ENCODE results near the gene HOXC10. TPM values are rescaled to one million over a fixed set of nuclear protein-coding genes. Genes with fewer than 3 reads are reported as not detected.

Gene HOXC10
- total and polyA plus RNA-seq, 2 donors (not counting 3 experiments of a cell fraction or from before 2014, with no cell fraction given) = 0.18 TPM; not detected in 1

- H3K9ac ChIP-seq (replicated peaks; ENCODE audit: extremely low read depth, insufficient read depth, low read length) = no peak overlapping the region
- no peaks in the 10 kb centered on the region for H3K36me3 ChIP-seq (ENCODE audit: control insufficient read depth in 2 of 2, extremely low read depth in 1 of 2, insufficient read depth in 2 of 2, low read length in 2 of 2)
- no peaks in the 10 kb centered on the region for H3K4me1 ChIP-seq (ENCODE audit: control insufficient read depth, extremely low read depth, insufficient read depth, low read length)
- no peak overlapping the region for H3K4me3 ChIP-seq (replicated peaks in 1 of 3; ENCODE audit: insufficient read depth in 1 of 3, low read depth in 1 of 3, low read length in 3 of 3)
- no peak for FAIRE-seq
- H3K4me2 ChIP-seq (ENCODE audit: insufficient read depth, low read length) = no peak overlapping the region
- no peaks in the 10 kb centered on the region for H3K9me3 ChIP-seq (replicated peaks; ENCODE audit: control insufficient read depth, insufficient read depth, low read length)
- no TSS peak for BruUV-seq (replicated peaks)
- no peaks in the 10 kb centered on the region for H4K20me1 ChIP-seq (replicated peaks; ENCODE audit: control insufficient read depth, extremely low read depth, insufficient read depth, low read length)
- peaks cover 89 to 99% of the 10 kb centered on the region in 2 experiments for H3K27me3 ChIP-seq (ENCODE audit: control insufficient read depth in 2 of 2, insufficient read depth in 2 of 2, low read length in 2 of 2)
- no peak for DNase-seq (ENCODE audit: low read depth, low spot score)
- ChIA-PET POLR2A (no interaction called here), CTCF (interaction anchor here (1.2 kb wide), 1 partner anchor 230 kb away, joined by 5 read pairs; no protein-coding TSS in a partner anchor)
- TF ChIP-seq FOS (IDR thresholded peaks at IDR 0.05; ENCODE audit: borderline replicate concordance, insufficient read depth, low read length) (no peak), CTCF (IDR thresholded peaks at IDR 0.05; ENCODE audit: extremely low read depth in 1 of 2, insufficient read depth in 1 of 2, low read depth in 1 of 2, low read length in 2 of 2) (no peak), MYC (IDR thresholded peaks at IDR 0.05; ENCODE audit: low read depth, low read length) (no peak), JUN (IDR thresholded peaks at IDR 0.05; ENCODE audit: borderline replicate concordance, insufficient read depth, insufficient read length, low read depth) (no peak), EZH2 (IDR thresholded peaks at IDR 0.05; ENCODE audit: borderline replicate concordance, low read depth, low read length, severe bottlenecking) (no peak), MAX (IDR thresholded peaks at IDR 0.05; ENCODE audit: insufficient read depth, insufficient read length) (no peak)
- dilution Hi-C loops (cut with MboI; ENCODE audit: extremely low pct_ligation_motif_present, low sequenced_read_pairs) (no loop called here), intact Hi-C loops (cut with micrococcal nuclease) (no loop called here)
- no peak overlapping the region for H2AFZ ChIP-seq (ENCODE audit: low read depth, low read length)
- H3K79me2 ChIP-seq (ENCODE audit: control insufficient read depth, insufficient read depth, low read length) = no peaks in the 10 kb centered on the region
- no peak overlapping the region for H3K27ac ChIP-seq (ENCODE audit: insufficient read depth, low read depth, low read length)
- no peaks in the 10 kb centered on the region for H3K9me1 ChIP-seq (replicated peaks; ENCODE audit: control insufficient read depth, extremely low read depth, insufficient read depth, low read length)
Observed at GRCh38 chr12:53971686-53972085, 13.3 kb upstream of the HOXC10 start.

All from endothelial cell of umbilical vein (primary cell).